GM19452 (cell line): ENCODE results near the gene UBL4B.
"Not testable (repeated sequence)": the region's sequence is repeated elsewhere in the genome, so short reads cannot be mapped to it uniquely, and the experiment has no call there.

Source experiments
- ATAC-seq: cut with Tn5 transposase; IDR thresholded peaks from one replicate; pipeline ENCODE4 v1.9.1; 2021; ENCODE audit not compliant: unreplicated experiment

The UBL4B gene, protein sequence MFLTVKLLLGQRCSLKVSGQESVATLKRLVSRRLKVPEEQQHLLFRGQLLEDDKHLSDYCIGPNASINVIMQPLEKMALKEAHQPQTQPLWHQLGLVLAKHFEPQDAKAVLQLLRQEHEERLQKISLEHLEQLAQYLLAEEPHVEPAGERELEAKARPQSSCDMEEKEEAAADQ

DNA sequence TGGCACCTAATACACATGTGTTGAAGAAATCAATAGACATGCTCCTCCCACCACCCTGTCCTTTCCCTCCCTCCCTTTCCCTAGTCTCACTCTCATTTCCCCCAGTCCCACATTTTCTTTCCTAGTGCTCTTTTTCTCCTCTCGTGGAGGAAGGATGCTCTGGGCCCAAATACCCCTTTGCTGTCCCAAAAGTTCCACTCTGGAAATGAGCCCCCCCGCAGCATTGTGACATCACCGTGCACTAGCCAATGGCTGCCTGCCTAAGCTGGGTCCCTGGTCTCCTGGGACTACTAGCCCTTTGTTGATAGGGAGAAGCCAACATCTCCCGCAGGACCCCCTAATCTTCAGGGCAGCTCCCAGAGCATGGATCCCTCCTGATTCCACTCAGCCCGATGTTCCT, at the start of gene UBL4B:
Gene UBL4B, plus strand, starts transcription at position 301 of the 400 bp plus-strand sequence. Its CDS starts 92 bp downstream, at position 393.
- no peak for ATAC-seq

DNA sequence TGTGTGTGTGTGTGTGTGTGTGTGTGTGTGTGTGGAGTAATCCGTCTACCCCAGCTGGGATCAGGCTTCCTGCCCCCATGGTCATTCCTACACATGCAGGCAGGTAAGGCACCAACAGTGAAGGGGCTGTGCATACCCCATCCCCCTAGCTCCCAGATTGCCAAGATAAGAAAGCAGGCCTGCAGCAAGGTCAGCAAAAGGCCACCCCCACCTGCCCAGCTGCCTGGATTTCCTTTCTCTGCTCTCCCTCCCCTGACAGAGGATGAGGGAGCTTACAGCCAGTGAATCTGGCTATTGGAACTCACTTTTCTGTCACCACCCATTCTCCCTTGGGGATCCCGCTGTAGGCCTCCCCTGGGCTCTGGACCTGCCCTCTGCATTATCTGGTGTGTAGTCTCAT, 49.6 kb upstream of the UBL4B start:
- ATAC-seq, result no peak

DNA sequence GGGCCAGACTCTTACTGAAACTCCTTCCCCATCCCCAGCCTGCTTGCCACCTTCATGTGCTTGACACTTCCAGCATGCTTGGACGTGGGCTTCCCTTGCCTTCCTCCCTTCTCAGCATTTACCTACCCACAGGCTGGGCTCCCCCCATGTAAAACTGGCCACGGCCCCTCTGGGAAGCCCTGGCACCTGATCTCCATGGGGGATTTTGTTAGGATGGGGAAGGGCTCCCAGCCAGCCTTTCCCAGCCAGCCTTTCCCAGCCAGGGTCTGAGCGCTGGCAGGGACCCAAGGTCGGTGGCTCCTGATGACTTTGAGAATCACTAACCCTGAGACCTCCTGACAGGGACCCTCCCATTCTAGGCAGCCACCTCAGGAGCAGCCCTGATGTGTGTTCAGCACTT, 48.5 kb upstream of the UBL4B start:
- ATAC-seq, result no peak

DNA sequence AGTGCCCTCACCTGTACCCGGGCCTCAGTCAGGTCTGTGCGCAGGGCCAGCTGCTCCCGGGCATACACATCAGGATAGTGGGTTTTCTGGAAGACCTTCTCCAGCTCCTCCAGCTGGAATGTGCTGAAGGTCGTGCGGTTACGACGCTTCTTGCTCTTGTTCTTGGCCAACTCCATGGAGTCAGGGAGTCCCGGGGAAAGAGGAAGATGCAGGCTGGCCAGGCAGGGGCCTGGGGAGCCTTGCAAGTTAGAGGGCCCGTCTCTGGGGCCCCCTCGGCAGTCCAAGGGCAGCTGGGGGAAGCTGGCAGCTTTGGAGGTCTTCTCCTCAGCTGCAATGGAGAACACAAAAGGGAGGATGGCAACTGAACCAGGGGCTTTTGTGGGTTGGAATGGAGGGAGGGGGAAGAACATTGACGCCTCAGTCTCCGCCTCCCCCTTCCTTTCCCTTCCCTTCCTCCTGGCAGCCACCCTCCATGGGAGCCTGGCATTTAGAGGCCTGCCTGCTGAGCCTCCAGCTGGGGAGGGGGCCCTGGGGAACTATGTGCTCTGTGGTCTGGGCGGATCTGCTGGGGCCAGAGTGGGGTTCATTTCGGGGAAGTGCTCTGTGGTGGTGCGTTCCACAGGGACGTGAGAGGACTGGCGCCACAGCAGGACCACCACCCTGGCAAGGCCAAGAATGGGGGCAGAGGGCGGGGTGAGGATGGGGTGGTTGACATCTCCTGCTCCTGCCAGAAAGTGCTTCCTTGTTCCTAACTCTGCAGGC, 47.5 kb upstream of the UBL4B start:
- ATAC-seq, result no peak

DNA sequence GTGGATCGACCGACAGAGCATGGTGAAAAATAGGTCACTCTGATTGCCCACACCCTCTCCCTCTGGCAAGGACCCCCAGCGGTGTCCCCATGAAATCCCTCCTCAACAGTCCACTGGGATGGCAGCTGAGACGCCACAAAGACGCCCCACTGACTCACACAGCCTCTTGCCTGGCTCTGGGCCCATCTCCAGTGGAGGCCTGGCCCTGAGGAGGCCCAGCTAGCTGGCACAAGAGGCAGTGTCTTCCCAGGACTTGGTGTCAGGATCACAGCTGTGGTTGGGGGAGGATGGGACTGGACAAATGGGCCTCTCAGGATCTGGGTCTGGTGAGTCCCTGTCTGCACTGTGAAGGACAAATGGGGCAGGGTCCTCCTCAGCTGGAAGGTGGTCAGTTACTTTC, 46.4 kb upstream of the UBL4B start:
- no peak for ATAC-seq

DNA sequence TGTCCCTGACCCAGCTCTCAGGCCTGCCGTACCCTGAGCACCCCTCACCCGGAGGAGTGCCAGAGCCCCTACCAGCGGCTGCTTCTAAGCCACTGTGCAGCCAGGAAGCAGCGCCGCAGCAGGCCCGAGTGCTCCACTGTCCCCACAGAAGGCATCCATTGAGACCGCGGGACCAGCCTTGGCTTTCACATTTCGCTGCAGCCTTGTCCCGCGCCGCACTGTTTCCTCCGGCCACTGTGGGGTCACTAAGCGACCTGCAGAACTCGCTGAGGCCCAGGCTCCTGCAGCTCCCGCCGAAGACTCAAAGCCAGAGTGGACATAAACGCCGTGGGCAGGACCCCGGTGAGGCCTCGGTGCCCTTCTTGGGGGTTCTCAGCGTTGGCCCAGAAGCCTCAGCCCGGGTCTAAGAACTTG, 44.8 kb upstream of the UBL4B start:
- ATAC-seq, result no peak

DNA sequence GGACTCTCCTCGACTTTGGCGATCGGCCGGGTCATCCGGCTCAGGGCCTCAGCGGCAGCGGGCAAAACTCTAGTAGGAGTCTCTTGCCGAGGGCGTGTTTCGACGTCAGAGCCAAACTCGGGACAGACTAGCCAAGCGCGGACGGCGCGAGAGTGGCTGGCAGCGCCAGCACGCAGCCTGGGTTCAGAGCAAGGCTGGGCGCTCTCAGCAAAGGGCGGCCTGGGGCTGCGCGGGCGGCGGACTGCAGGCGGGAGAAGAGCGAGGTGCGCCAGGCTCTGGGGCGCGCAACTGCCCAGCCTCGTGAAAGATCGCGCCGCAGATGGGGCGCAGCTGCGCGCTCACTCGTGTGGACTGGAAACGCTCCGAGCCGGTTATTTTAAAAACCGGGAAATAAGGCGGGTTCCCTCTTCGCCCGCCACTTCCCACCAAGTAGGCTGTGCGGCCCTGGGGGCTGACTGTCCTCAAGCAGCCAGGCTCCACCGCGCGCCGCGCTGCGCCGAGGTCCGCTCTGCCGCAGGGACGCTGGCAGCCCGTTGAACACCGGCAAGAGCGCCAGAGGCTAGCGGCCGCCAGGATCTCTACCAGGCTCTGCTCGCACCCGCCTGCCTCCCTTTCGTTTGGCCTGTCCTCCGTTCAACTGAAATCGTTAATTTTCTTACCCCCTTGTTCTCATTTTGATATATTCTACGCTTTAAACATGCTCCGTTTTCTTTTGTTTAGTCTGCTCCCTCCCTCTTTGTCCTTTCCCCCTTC, 44.2 kb upstream of the UBL4B start:
- ATAC-seq, result no peak

DNA sequence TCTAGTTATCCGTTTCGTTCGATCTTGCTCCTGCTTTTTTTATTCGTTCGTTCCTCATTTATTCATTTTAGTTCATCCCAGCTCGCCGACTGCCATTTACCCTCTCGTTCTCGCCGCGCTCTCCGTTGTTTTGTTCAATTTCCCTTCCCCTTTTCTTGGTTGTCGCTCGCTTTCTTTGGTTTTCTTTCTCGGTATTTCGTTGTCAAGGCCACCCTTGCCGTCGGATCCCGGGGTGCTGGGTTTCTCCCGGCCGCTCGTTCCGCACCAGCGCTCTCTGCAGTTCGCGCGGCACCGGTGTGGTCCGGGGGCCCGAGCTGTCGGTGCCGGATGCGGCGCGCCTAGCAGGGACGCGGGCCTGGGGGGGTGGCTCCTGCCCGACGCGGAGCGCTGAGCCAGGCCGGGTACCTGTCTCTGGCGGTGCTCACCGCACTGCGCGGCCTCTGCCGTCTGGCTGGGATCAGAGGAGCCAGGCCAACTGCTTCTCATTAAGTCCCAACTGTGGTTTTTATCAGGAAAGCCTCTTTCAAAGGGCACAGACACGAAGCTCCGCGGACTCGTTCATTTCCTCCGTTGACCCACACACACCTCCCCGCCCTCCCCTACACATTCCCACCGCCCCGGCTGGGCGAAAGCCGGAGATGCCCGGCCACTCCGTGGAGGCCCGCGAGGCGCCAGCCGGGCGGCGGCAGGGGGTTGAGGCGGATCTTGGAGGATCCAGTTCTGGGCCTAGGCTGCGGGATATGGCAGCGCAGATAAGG, 43.4 kb upstream of the UBL4B start:
- ATAC-seq, result no peak

DNA sequence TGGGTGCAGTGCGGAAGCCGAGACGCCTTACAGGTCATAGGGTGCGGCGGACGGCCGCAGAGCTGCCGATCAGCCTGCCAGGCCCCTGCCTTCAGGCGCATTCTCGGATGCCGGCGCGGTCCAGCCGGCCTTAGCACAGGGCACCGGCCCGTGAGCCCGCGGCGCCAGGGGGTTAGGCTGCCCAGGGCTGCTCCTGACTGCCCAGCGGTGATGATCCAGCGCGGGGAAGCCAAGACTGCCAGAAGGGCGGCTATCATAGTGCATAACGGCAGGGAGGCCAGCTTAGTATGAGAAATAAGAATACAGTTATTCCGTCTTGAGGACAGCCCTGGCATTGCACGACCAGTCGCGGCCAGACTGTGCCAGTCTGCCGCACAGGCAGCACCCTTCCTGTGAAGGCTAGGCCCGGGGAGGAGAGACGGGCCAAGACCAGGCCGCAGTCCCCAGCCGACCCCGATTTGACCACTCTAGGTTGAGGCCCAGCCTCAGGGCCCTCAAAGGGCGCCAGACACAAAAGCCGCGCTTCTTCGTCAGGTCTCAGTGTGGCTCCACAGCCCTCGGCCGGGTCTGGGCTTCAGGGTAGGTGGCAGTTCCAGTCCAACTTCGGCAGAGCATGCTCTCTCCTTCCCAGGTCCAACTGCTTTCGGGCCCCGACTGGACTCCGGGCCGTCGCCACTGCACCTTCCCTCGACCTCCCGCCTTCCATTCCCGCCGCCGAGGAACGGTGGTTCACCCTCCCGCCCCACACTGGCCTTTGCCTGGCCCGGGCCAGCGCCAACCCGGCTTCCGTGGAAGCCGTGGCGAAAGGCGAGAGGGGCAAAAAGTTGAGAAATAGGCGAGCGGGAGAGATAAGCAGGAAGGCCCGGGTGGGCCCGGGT, 42.6 kb upstream of the UBL4B start:
- ATAC-seq, result no peak

DNA sequence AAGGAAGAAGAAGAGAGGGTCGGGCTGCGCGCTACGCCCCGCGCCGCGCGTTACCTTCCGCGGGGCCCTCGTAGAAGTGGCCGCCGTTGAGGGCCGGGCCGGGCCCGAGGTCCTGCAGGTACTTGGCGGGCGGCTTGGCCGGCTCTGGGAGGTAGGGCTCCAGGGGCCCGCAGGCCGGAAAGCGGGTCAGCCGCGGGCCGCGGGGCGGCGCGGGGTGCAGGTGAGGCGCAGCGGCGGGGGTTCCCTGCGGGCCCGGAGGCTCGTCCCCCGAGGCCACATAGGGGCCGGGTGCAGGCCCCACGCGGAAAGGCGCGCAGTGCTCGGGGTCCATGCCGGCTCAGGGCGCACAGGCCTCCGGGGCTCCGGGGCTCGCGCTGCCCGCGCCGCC, 42.0 kb upstream of the UBL4B start:
- no peak for ATAC-seq

DNA sequence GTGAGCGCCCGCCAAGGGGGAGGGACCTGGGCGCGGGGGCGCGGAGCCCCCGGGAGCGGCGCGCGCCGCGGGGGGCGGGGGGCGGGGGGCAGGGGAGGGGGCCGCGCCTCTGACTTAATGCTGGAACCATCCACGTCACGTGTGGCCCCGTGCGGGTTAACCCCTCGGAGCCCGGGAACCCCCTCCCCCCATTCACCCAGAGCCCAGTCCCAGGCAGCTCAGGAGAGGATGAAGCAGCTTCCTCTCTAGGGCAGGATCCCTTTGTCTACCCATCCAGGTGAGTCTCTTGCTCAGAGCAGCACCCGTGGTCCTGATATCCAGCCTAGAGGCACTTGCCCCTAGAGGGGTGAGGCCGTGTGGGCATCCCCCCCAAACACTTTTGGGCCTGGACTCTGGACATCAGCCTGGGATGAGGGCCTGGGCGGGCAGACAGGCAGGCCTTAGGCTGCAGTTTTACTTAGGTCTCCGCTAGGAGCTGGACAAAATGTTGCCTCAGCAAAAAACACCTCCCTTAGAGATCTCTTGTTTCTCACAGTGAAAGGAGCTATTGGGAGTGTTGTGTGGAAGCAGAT, 41.5 kb upstream of the UBL4B start, which contains the start of gene ALX3:
Gene ALX3, minus strand, starts transcription at position 2 of the 572 bp plus-strand sequence. CDS start 60 bp downstream, outside the sequence.
- ATAC-seq, result no peak

DNA sequence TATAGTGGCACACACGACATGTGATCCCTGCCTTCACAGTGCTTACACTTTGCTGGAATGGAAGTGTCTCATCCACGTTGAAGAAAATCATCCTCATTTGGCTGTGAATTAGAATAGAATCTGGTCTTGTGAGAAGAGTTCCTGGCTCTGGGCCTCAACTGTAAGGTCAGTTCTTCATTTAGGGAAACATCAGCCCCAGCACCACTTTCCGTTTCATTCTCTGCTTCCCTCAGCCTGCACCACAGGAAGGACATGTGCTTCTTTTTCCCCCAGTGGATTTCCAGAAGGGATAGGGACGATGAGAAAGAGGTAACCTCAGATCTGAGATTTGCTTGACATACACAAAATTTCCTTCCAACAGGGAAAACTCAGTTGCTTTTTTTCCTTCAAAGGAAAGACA, 38.1 kb upstream of the UBL4B start:
- ATAC-seq, result no peak

DNA sequence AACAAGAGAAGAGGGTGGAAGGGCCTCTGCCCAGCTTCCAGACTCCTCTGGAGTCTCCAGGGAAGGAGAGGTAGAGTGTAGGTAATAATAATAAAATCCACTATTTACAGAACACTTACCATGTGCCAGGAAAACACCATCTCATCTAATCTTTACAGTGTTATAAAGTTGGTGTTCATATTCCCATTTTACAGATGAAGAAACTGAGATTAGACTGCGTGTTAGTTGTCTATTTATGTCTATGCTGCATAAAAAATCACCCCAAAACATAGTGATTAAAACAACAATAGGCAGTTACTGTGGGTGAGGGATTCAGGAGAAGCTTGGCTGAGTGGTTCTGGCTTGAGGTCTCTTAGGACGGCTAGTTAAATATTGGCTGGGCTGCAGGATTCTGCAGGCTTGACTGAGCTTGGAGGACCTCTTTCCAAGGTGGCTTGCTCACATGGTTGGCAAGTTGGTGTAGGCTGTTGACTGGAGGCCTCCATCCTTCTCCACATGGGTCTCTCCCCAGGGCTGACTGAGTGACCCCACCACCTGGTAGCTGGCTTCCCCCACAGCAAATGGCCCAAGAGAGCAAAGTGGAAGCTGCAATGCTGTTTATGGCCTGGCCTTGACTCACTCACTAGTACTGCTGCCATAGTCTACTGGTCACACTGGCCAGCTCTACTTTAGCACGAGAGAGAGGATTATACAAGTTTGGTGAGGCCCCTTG, 35.3 kb upstream of the UBL4B start:
- ATAC-seq, result no peak

DNA sequence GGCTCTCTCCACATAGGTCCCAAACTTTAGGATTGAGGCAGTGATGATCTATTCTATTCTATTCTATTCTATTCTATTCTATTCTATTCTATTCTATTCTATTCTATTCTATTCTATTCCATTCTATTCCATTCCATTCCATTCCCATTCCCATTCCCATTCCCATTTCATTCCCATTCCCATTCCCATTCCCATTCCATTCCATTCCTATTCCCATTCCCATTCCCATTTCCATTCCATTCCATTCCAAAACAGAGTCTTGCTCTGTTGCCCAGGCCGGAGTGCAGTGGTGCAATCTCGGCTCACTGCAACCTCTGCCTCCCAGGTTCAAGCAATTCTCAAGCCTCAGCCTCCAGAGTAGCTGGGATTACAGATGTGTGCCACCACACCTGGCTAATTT, 32.2 kb upstream of the UBL4B start:
- not testable (repeated sequence) for ATAC-seq

DNA sequence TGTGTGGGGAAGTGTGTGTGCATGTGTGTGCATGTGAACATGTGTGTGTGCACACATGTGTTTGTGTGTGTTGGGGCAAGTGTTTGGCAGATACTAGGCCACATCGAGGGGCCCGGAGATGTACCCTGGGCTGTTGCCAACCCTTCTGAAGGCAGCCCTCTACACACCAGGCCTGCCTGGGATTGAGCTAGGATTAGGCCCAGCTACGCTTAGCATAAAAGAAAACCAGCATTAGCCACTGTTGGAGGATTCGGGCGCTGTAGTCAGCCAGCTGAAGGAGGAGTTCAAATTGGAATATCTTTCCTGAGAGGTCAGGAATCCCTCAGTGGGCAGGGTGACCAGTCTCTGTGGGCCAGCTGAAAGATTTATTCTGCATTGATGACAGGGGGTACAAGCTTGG, 31.2 kb upstream of the UBL4B start:
- no peak for ATAC-seq

DNA sequence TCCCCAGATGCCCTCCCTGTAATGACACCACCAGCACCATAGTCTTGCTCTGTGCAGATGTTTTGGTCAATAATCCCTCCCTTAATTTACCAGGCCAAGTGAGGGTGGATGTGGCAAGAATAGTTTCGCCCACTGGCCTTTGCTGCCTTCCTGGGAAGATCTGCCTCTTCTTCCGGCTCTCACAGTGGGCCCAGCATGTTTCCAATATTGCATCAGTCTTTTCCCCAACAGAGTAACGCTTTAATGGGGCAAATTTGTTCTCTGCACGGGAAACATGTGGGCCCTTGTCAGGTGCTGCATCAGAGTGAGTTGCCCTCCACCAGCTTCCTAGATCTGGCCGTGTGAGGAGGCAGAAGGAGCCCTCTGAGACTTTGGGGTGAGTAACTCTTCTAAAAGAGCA, 29.8 kb upstream of the UBL4B start:
- ATAC-seq, result no peak

DNA sequence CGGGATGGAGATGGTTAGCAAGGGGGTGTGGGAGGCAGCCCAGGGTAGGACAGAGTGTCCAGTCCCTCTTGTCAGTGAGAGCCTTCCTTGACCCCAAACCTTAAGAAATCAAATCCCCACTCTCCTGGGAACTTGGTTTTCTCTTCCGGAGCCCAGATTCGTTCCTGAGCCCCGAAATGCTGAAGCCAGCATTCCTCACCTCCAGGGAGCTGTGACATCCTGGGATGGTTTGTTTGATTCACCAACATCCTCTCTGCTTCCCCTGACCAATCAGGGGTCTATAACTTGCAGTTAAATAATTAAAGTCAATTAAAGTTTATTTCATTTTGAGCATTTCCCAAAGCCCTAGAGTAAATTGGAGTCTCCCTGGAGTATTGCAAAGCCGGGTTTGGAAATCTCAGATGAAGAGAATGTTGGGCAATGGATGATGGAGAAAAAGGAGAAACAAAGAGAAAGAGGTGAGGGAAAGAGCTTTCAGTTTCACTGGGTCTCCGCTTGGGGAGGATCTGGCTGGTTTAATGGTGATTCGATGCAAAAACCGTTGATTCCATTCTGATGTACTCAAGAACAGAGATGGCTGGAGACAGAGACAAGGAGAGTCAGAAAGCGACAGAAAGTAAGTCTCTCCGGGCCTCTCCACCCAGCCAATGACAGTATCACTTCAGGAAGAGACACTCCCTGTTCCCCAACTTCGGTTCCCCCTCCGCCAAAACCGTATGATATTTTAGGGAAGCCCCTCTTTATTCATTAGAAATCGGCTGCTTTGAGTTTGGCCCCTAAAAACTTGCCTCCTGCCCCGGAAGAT, 29.0 kb upstream of the UBL4B start:
- ATAC-seq, result no peak

DNA sequence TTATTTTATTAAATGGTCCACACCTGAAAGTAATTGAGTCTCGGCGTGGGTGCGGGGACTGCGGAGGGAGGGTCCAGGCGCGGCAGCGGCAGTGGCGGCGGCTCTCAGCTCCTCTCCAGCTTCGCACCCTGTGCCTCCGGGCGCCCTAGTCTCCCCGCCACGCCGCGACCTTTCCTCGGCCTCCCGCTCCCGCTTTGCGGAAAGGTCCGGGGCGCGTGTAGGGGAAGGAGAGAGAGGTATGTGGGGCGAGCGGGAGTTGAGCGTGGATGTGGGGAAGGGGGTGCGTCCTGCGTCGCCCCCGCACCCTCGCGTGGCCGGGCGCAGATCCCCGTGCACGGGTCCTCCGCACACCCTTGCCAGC, 28.4 kb upstream of the UBL4B start:
- no peak for ATAC-seq
